ENCODE measurements around the gene GAS2L1.
"Not testable (repeated sequence)": the region's sequence is repeated elsewhere in the genome, so short reads cannot be mapped to it uniquely, and the experiment has no call there.

The GAS2L1 gene

GRCh38 chr22:29340566-29340965, 34.1 kb downstream of the GAS2L1 start:
- in situ Hi-C loops (cut with HindIII; ENCODE audit: low sequenced_read_pairs) = no loop called here

GRCh38 chr22:29341056-29341848, 34.8 kb downstream of the GAS2L1 start:
- in situ Hi-C loops (cut with HindIII; ENCODE audit: low sequenced_read_pairs) = no loop called here

- in situ Hi-C loops (cut with HindIII; ENCODE audit: low sequenced_read_pairs) = no loop called here
Measured at GRCh38 chr22:29341849-29342127, 35.3 kb downstream of the GAS2L1 start.

- in situ Hi-C loops (cut with HindIII; ENCODE audit: low sequenced_read_pairs) = no loop called here
Measured at GRCh38 chr22:29342177-29342576, 35.7 kb downstream of the GAS2L1 start.

GRCh38 chr22:29342577-29343312, 36.3 kb downstream of the GAS2L1 start:
- in situ Hi-C loops (cut with HindIII; ENCODE audit: low sequenced_read_pairs) = no loop called here

GRCh38 chr22:29343313-29343805, 36.9 kb downstream of the GAS2L1 start:
- in situ Hi-C loops (cut with HindIII; ENCODE audit: low sequenced_read_pairs) = no loop called here

- in situ Hi-C loops (cut with HindIII; ENCODE audit: low sequenced_read_pairs) = no loop called here
Measured at GRCh38 chr22:29344137-29344536, 37.7 kb downstream of the GAS2L1 start.

- in situ Hi-C loops (cut with HindIII; ENCODE audit: low sequenced_read_pairs) = not testable (repeated sequence)
Measured at GRCh38 chr22:29344889-29345288, 38.4 kb downstream of the GAS2L1 start.

- in situ Hi-C loops (cut with HindIII; ENCODE audit: low sequenced_read_pairs) = no loop called here
Measured at GRCh38 chr22:29345932-29346331, 39.5 kb downstream of the GAS2L1 start.

- in situ Hi-C loops (cut with HindIII; ENCODE audit: low sequenced_read_pairs) = no loop called here
Measured at GRCh38 chr22:29346659-29347058, 40.2 kb downstream of the GAS2L1 start.

- in situ Hi-C loops (cut with HindIII; ENCODE audit: low sequenced_read_pairs) = no loop called here
Measured at GRCh38 chr22:29348041-29348440, 41.6 kb downstream of the GAS2L1 start.

- in situ Hi-C loops (cut with HindIII; ENCODE audit: low sequenced_read_pairs) = no loop called here
Measured at GRCh38 chr22:29348956-29349355, 42.5 kb downstream of the GAS2L1 start.

GRCh38 chr22:29351042-29351441, 44.6 kb downstream of the GAS2L1 start:
- in situ Hi-C loops (cut with HindIII; ENCODE audit: low sequenced_read_pairs) = no loop called here

- in situ Hi-C loops (cut with HindIII; ENCODE audit: low sequenced_read_pairs) = no loop called here
Measured at GRCh38 chr22:29351891-29352290, 45.4 kb downstream of the GAS2L1 start.

GRCh38 chr22:29352778-29353177, 46.3 kb downstream of the GAS2L1 start:
- in situ Hi-C loops (cut with HindIII; ENCODE audit: low sequenced_read_pairs) = no loop called here

GRCh38 chr22:29353286-29353685, 46.8 kb downstream of the GAS2L1 start:
- in situ Hi-C loops (cut with HindIII; ENCODE audit: low sequenced_read_pairs) = no loop called here

- in situ Hi-C loops (cut with HindIII; ENCODE audit: low sequenced_read_pairs) = no loop called here
Measured at GRCh38 chr22:29353860-29354259, 47.4 kb downstream of the GAS2L1 start.

GRCh38 chr22:29357193-29357890, 50.9 kb downstream of the GAS2L1 start:
- in situ Hi-C loops (cut with HindIII; ENCODE audit: low sequenced_read_pairs) = not testable (repeated sequence)

GRCh38 chr22:29359469-29359868, 53.0 kb downstream of the GAS2L1 start:
- in situ Hi-C loops (cut with HindIII; ENCODE audit: low sequenced_read_pairs) = no loop called here
